GM23248 (cell line): ENCODE data around the gene PCBP3. TPM values are rescaled to one million over a fixed set of nuclear protein-coding genes. Genes with fewer than 3 reads are reported as not detected.

Experiments used
- DNase-seq: peaks from one replicate; pipeline ENCODE4 v3.0.0-alpha.2; 2015
- H2AFZ ChIP-seq: fragments of 200-600 bp; sonication (generic); 2 replicates; pipeline ENCODE4 v1.6.1; 2016; ENCODE audit warnings: antibody characterized with exemption
- H3F3A ChIP-seq: fragments of 200-600 bp; sonication (generic); 2 replicates; pipeline ENCODE4 v1.6.1; 2016; ENCODE audit warnings: mild to moderate bottlenecking, antibody characterized with exemption, mixed run types; ENCODE audit not compliant: insufficient read depth
- H3K27ac ChIP-seq: fragments of 200-600 bp; sonication (generic); 2 replicates; pipeline ENCODE4 v1.5.1; 2016; ENCODE audit warnings: mild to moderate bottlenecking
- H3K27me3 ChIP-seq: fragments of 200-600 bp; sonication (generic); replicated peaks from 2 replicates; pipeline ENCODE4 v1.6.1; 2016; ENCODE audit warnings: mild to moderate bottlenecking; ENCODE audit not compliant: insufficient read depth
- H3K36me3 ChIP-seq: fragments of 200-600 bp; sonication (generic); 2 replicates; pipeline ENCODE4 v1.6.1; 2016; ENCODE audit warnings: low read depth, mild to moderate bottlenecking
- H3K4me1 ChIP-seq: fragments of 200-600 bp; sonication (generic); 2 replicates; pipeline ENCODE4 v1.6.1; 2016; ENCODE audit warnings: mild to moderate bottlenecking; ENCODE audit not compliant: insufficient read depth
- H3K4me2 ChIP-seq: fragments of 200-600 bp; sonication (generic); one replicate; pipeline ENCODE4 v1.6.1; 2016; ENCODE audit warnings: mild to moderate bottlenecking; ENCODE audit not compliant: unreplicated experiment
- H3K4me3 ChIP-seq: fragments of 200-600 bp; sonication (generic); 2 replicates; pipeline ENCODE4 v1.5.1; 2016; ENCODE audit warnings: mild to moderate bottlenecking
- H3K79me2 ChIP-seq: fragments of 200-600 bp; sonication (generic); 2 replicates; pipeline ENCODE4 v1.6.1; 2016; ENCODE audit warnings: mild to moderate bottlenecking; ENCODE audit not compliant: insufficient read depth
- H3K9ac ChIP-seq: fragments of 200-600 bp; sonication (generic); 2 replicates; pipeline ENCODE4 v1.6.1; 2016; ENCODE audit warnings: mild to moderate bottlenecking
- H3K9me2 ChIP-seq: fragments of 200-600 bp; sonication (generic); 2 replicates; pipeline ENCODE4 v1.6.1; 2016; ENCODE audit warnings: mixed run types, mild to moderate bottlenecking, moderate library complexity; ENCODE audit not compliant: insufficient read depth
- H3K9me3 ChIP-seq: fragments of 200-600 bp; sonication (generic); one replicate; pipeline ENCODE4 v1.6.1; 2017; ENCODE audit warnings: low read depth
- H4K20me1 ChIP-seq: fragments of 200-600 bp; sonication (generic); 2 replicates; pipeline ENCODE4 v1.6.0; 2016; ENCODE audit not compliant: insufficient read depth
- EZH2 ChIP-seq: fragments of 200-600 bp; sonication (generic); IDR thresholded peaks from 2 replicates; pipeline ENCODE4 v1.6.1; 2018; ENCODE audit warnings: antibody characterized with exemption, mild to moderate bottlenecking; ENCODE audit not compliant: insufficient read depth, poor library complexity, severe bottlenecking
- EZH2phosphoT487 ChIP-seq: fragments of 200-600 bp; sonication (generic); IDR thresholded peaks from 2 replicates; pipeline ENCODE4 v1.6.1; 2018; ENCODE audit warnings: antibody characterized with exemption, moderate library complexity, mild to moderate bottlenecking, low read depth; ENCODE audit not compliant: insufficient read depth
- WGBS, 2 experiments: methylation state at CpG; one replicate each; pipeline ENCODE4 v1.1.6; 2015 to 2017; ENCODE audit warnings: low lambda C conversion rate in 2 of 2, low coverage in 1 of 2; ENCODE audit errors: missing lambda C conversion rate in 2 of 2; 5-methylcytosine and 5-hydroxymethylcytosine counted together
- in situ Hi-C: fragments of 300-500 bp; cut with MboI; formaldehyde crosslinking; loops from 2 replicates; pipeline ENCODE4 v1.15.0; 2020
- polyA plus RNA-seq: library from polyadenylated mRNA; unstranded; fragments of >200 nt; fragmentation: Nextera tagmentation; extraction: Ambion mirVana; gene quantifications from 2 replicates; pipeline ENCODE4 v1.2.1, GENCODE V29; 2016
- total RNA-seq: library from RNA; depleted of rRNA; stranded (reverse); fragments of >200 nt; shearing (Covaris generic); gene quantifications from 2 replicates; pipeline ENCODE4 v1.2.3, GENCODE V29; 2014

Gene PCBP3
- total and polyA plus RNA-seq, 2 experiments from 2014 or later, result 0.32 to 1.3 TPM

DNA sequence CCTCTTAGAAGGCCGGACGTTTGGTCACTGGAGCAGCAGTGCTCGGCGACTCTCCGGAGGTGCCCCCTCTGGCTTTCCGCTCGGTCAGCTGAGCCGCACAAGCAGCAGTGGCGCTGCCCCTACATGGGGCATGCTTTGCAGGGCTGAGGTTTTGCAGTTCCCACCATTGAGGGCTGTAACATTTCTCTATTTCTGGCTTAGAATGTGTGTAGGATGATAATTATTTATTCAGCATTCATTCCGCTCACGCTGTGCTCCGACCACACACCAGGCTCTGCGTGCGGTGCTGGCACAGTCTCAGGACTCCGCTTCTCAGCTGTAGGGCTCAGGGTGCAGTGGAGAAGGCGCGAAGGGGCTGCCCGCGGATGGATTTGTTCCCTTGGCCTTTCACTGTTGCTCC, 119.5 kb downstream of the PCBP3 start:
- H3K27me3 ChIP-seq, result no peaks in the 10 kb centered on the region
- H3K4me2 ChIP-seq, result no peak overlapping the region
- H3K9me3 ChIP-seq, result no peaks in the 10 kb centered on the region
- no peak for DNase-seq
- no peak for TF ChIP-seq EZH2phosphoT487
- no peak for TF ChIP-seq EZH2
- H2AFZ ChIP-seq, result no peak overlapping the region
- no peaks in the 10 kb centered on the region for H3K36me3 ChIP-seq
- no peaks in the 10 kb centered on the region for H3F3A ChIP-seq
- no peaks in the 10 kb centered on the region for H3K9me2 ChIP-seq
- no peak overlapping the region for H3K4me3 ChIP-seq
- H3K9ac ChIP-seq, result no peak overlapping the region
- H3K27ac ChIP-seq, result no peak overlapping the region
- H3K79me2 ChIP-seq, result no peaks in the 10 kb centered on the region
- H4K20me1 ChIP-seq, result no peaks in the 10 kb centered on the region
- H3K4me1 ChIP-seq, result no peaks in the 10 kb centered on the region
- 88 to 90% methylated on average over 19 of the region's 19 CpGs for WGBS, 2 experiments
- in situ Hi-C loops, result no loop called here

DNA sequence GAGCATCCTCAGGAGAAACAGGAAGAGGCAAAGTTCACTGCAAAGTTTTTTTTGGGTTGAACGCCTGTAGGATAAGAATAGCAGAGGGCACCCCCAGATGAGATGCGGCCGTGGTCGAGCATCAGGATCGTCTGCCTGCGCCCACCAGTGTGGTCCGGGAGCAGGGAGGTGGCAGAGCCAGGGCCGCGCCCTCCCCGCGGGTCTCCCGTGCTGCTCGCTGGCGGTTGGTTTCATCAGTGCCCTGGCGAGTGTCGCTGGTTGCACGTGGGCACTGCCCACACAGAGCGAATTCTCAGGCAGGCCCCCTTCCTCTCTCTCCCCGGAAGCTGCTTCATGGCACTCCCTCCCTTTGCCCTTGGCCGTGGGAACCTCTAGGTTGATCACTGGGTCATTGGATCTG, 120.0 kb downstream of the PCBP3 start:
- Histone ChIP-seq H3F3A (no peaks in the 10 kb centered on the region), H3K4me1 (no peaks in the 10 kb centered on the region), H3K9me3 (no peaks in the 10 kb centered on the region), H3K4me3 (no peak overlapping the region), H3K79me2 (no peaks in the 10 kb centered on the region), H3K4me2 (no peak overlapping the region), H2AFZ (no peak overlapping the region), H3K27me3 (no peaks in the 10 kb centered on the region), H3K27ac (no peak overlapping the region), H3K9me2 (no peaks in the 10 kb centered on the region), H3K9ac (no peak overlapping the region), H3K36me3 (no peaks in the 10 kb centered on the region), H4K20me1 (no peaks in the 10 kb centered on the region)
- 82 to 83% methylated on average over 12 to 20 of the region's 20 CpGs for WGBS, 2 experiments
- TF ChIP-seq EZH2 (no peak), EZH2phosphoT487 (no peak)
- in situ Hi-C loops, result no loop called here
- no peak for DNase-seq

DNA sequence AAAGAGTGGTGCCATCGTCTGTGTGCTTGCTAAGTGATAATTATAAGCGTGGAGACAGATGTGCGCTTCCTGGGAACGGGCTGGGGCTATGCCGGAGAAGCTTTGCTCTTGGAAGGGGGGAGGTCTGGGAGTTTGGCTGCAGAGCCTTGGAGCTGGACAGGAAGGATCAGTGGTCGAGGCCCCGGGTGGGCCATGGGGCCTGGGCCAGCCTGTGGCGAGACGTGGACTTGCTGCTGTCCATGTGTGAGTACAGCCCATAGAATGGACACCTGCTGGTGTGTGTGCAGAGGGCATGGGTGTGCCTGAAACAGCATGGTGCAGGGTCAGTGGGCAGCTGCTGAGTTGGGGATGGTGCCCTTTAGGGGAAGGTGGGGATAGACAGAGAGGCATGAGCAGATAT, 121.3 kb downstream of the PCBP3 start:
- H3K4me2 ChIP-seq, result no peak overlapping the region
- DNase-seq, result no peak
- no peaks in the 10 kb centered on the region for H3K27me3 ChIP-seq
- WGBS, 2 experiments, result 90 to 92% methylated on average over 9 of the region's 9 CpGs
- no peak overlapping the region for H3K4me3 ChIP-seq
- in situ Hi-C loops, result no loop called here
- no peaks in the 10 kb centered on the region for H3K36me3 ChIP-seq
- H4K20me1 ChIP-seq, result no peaks in the 10 kb centered on the region
- no peaks in the 10 kb centered on the region for H3K9me2 ChIP-seq
- no peaks in the 10 kb centered on the region for H3K9me3 ChIP-seq
- no peaks in the 10 kb centered on the region for H3F3A ChIP-seq
- TF ChIP-seq EZH2phosphoT487, result no peak
- TF ChIP-seq EZH2, result no peak
- no peak overlapping the region for H2AFZ ChIP-seq
- H3K4me1 ChIP-seq, result no peaks in the 10 kb centered on the region
- H3K9ac ChIP-seq, result no peak overlapping the region
- H3K27ac ChIP-seq, result no peak overlapping the region
- no peaks in the 10 kb centered on the region for H3K79me2 ChIP-seq

DNA sequence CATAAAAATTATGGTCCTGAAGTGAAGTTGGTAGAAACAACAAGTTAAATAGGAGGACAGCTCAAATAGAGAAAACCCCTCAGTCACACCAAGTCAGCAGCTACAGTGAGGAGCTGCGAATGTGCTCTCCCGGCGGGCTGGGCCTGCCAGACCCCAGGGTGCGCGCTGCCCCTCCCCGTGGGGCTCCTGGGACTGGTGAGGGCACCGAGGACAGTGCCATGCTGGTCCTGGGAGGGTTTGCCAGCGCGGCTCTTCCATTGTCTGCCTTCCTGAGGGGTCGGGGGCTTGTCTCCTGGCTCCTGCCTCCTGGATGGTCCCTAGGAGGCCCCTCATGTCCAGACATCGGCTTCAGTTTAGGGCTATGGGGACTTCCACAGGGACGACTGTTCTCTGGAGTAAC, 121.8 kb downstream of the PCBP3 start:
- Histone ChIP-seq H2AFZ (no peak overlapping the region), H3K79me2 (no peaks in the 10 kb centered on the region), H4K20me1 (no peaks in the 10 kb centered on the region), H3K9me3 (no peaks in the 10 kb centered on the region), H3F3A (no peaks in the 10 kb centered on the region), H3K9ac (no peak overlapping the region), H3K9me2 (no peaks in the 10 kb centered on the region), H3K27me3 (no peaks in the 10 kb centered on the region), H3K27ac (no peak overlapping the region), H3K4me3 (no peak overlapping the region), H3K4me2 (no peak overlapping the region), H3K36me3 (no peaks in the 10 kb centered on the region), H3K4me1 (no peaks in the 10 kb centered on the region)
- in situ Hi-C loops, result no loop called here
- no peak for DNase-seq
- TF ChIP-seq EZH2, result no peak
- WGBS, 2 experiments, result 78 to 81% methylated on average over 12 of the region's 12 CpGs

DNA sequence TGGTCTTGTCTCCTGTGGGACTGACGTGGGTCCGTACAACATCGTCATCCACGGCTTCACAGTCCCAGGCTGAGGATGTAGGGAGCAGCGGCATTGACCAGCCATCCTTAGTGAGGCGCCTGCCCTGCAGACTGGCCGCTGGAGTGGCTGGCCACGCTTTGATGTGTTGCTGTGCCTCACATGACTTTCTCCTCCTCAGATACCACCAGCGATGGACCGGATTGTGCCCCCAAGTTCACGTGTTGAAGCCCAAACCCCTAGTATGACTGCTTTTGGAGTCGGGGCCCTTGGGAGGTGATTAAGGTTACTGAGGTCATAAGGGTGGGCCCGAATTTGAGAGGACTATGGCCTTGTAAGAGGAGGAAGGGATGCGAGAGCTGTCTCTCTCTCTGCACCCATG, 122.5 kb downstream of the PCBP3 start:
- Histone ChIP-seq H2AFZ (no peak overlapping the region), H3K4me1 (no peaks in the 10 kb centered on the region), H3K9ac (no peak overlapping the region), H3K9me3 (no peaks in the 10 kb centered on the region), H3F3A (no peaks in the 10 kb centered on the region), H3K4me3 (no peak overlapping the region), H3K27me3 (no peaks in the 10 kb centered on the region), H3K9me2 (no peaks in the 10 kb centered on the region), H3K27ac (no peak overlapping the region), H3K79me2 (no peaks in the 10 kb centered on the region), H4K20me1 (no peaks in the 10 kb centered on the region), H3K36me3 (no peaks in the 10 kb centered on the region), H3K4me2 (no peak overlapping the region)
- DNase-seq, result no peak
- WGBS, 2 experiments, result 91 to 94% methylated on average over 14 of the region's 14 CpGs
- TF ChIP-seq EZH2 (no peak), EZH2phosphoT487 (no peak)
- in situ Hi-C loops, result no loop called here
